Naive thymus-derived CD8-positive, alpha-beta T cell (primary cell): ENCODE data around the gene SH3BP4. TPM values are rescaled to one million over a fixed set of nuclear protein-coding genes. Genes with fewer than 3 reads are reported as not detected.

ENCODE experiments used
- ATAC-seq, 2 donors: fragments of 150-1000 bp; cut with Tn5 transposase in 1 of 2; sonication (Bioruptor Pico), chemical (Tn5 transposase) in 1 of 2; 1 replicate in 1 of 2; 2 replicates in 1 of 2; pipeline ENCODE4 v1.10.0; 2021; ENCODE audit warnings: mild to moderate bottlenecking in 2 of 2, moderate library complexity in 2 of 2
- POLR2A ChIA-PET: fragments of 350-600 bp; sonication (Branson Sonifier 250); formaldehyde crosslinking; loops from one replicate; lab custom pipeline; 2021; ENCODE audit warnings: antibody characterized with exemption; lab: Charles Lee
- DNase-seq, 10 donors: peaks; one replicate each; pipeline versions ENCODE4 v3.0.0 to v3.0.0-alpha.2; 2020 to 2022
- H3K27ac Mint-ChIP-seq, 10 donors: one replicate each; pipeline ENCODE4 v1.8.0; 2020 to 2022; ENCODE audit warnings: mild to moderate bottlenecking in 10 of 10, mixed read lengths in 10 of 10, moderate library complexity in 4 of 10, inconsistent platforms in 1 of 10
- H3K27me3 Mint-ChIP-seq, 5 donors: one replicate each; pipeline ENCODE4 v1.8.0; 2021 to 2022; ENCODE audit warnings: mixed read lengths in 5 of 5
- H3K36me3 Mint-ChIP-seq, 3 donors: one replicate each; pipeline ENCODE4 v1.8.0; 2020 to 2022; ENCODE audit warnings: mixed read lengths in 3 of 3, mild to moderate bottlenecking in 2 of 3, inconsistent platforms in 1 of 3
- H3K4me1 Mint-ChIP-seq, 4 donors: one replicate each; pipeline ENCODE4 v1.8.0; 2021 to 2022; ENCODE audit warnings: mixed read lengths in 4 of 4
- H3K4me3 Mint-ChIP-seq, 10 donors: one replicate each; pipeline ENCODE4 v1.8.0; 2020 to 2022; ENCODE audit warnings: mild to moderate bottlenecking in 10 of 10, mixed read lengths in 10 of 10, moderate library complexity in 6 of 10, inconsistent platforms in 1 of 10
- H3K9me3 Mint-ChIP-seq, 9 donors: one replicate each; pipeline ENCODE4 v1.8.0; 2020 to 2022; ENCODE audit warnings: mixed read lengths in 9 of 9, mild to moderate bottlenecking in 3 of 9, inconsistent platforms in 1 of 9, moderate library complexity in 1 of 9
- polyA plus RNA-seq, 3 donors: library from polyadenylated mRNA; unstranded; fragments of 300-500 nt; fragmentation: Illumina TruSeq; gene quantifications; one replicate each; pipeline ENCODE4 v1.2.3, GENCODE V29; 2021
- total RNA-seq, 8 experiments: library from RNA in 2 of 8; stranded (reverse) in 2 of 8; gene quantifications; one replicate each; pipeline ENCODE4 v1.2.3 and lab custom pipeline; 2021 to 2026

SH3BP4 gene
- total and polyA plus RNA-seq, 5 experiments from 2014 or later, result 0.19 to 0.29 TPM; not detected in 3

DNA sequence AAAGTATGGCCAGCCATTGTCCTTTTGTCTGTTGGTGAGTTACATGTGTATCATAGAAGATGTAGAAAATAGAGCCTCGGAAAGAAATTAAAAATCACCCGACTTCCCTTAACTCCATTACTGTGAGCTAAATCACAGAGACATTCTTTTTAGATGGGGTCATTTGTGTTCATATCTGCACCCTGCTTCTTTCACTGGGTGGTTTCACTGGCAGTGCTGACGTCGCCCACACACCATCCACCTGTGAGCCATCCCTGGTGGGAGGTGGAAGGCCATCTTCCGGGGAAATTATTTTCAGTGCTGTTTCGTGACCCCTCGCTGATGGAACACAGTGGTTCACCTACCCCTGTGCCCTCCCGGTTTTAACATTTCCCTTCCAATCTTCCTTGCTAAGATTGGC lies 21.2 kb downstream of the SH3BP4 start:
- Mint-ChIP-seq H3K4me3 (no peak overlapping the region), H3K36me3 (no peaks in the 10 kb centered on the region), H3K27me3 (peaks cover 11 to 33% (median 20%) of the 10 kb centered on the region in 5 donors), H3K4me1 (peaks cover 0 to 11% (median 3%) of the 10 kb centered on the region in 4 donors), H3K9me3 (no peaks in the 10 kb centered on the region), H3K27ac (no peak overlapping the region)
- POLR2A ChIA-PET, result no interaction called here
- ATAC-seq (no peak), DNase-seq (no peak)

DNA sequence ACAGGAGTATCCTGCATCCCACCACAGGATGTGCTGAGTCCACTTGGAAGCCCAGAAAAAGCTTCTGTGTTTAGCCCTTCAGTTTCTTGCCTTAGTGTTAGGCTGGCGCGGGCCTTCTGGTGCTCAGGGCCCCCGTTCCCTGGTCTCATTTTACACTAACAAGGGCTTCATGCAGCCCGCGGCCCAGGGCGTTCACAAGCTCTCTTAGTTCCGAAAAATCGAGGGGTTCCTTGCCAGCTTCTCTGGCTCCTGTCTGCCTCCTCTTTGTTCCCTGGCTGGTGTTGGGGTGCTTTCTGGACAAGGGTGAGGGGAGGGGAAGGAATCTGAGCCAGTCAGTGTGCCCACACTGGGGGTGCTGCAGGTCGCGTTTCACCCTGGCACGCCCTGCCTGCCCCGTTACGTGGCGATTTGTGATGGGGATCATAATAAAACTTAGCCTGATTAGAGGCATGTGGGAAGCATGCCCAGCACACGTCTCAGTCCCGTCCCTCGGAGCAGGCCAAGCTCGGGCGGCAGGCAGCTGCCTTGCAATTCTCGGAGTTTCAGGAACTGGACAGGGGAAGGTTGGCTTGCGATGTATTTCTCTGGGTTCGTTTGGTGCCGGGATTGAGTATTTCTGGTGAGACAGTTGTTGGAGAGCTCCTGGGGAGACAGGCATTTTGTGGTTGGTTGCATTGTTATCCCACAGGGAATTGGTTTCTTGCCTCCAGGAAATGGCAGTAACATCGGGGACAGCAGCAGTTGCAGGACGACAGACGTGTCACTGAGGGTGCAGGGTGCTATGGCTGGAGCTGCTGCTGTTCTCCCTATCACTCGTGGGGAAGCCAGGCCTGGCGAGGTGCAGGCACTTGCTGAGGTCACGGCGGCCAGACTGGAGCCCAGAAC lies 22.9 kb downstream of the SH3BP4 start:
- Mint-ChIP-seq H3K36me3 (no peaks in the 10 kb centered on the region), H3K27ac (no peak overlapping the region), H3K4me1 (peaks cover 0 to 7% (median 4%) of the 10 kb centered on the region in 4 donors), H3K9me3 (peaks cover 0 to 2% (median 0%) of the 10 kb centered on the region in 9 donors), H3K27me3 (peaks cover 8 to 24% (median 18%) of the 10 kb centered on the region in 5 donors), H3K4me3 (no peak overlapping the region)
- ATAC-seq, result no peak
- POLR2A ChIA-PET, result no interaction called here
- DNase-seq, result no peak

DNA sequence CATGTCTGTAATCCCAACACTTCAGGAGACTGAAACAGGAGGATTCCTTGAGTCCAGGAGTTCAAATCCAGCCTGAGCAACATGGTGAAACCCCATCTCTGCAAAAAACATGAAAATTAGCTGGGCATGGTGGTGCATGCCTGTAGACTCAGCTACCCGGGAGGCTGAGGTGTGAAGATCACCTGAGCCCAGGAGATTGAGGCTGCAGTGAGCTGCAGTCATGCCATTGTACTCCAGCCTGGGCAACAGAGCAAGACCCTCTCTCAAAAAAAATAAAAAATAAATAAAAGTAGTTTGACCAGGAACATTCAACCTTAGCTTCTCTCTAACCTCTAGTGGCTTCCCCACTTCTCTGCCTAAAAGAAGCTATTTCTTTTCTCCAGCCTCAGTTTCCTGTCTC lies 23.8 kb downstream of the SH3BP4 start:
- POLR2A ChIA-PET, result no interaction called here
- ATAC-seq, result no peak
- H3K27ac Mint-ChIP-seq, result no peak overlapping the region

DNA sequence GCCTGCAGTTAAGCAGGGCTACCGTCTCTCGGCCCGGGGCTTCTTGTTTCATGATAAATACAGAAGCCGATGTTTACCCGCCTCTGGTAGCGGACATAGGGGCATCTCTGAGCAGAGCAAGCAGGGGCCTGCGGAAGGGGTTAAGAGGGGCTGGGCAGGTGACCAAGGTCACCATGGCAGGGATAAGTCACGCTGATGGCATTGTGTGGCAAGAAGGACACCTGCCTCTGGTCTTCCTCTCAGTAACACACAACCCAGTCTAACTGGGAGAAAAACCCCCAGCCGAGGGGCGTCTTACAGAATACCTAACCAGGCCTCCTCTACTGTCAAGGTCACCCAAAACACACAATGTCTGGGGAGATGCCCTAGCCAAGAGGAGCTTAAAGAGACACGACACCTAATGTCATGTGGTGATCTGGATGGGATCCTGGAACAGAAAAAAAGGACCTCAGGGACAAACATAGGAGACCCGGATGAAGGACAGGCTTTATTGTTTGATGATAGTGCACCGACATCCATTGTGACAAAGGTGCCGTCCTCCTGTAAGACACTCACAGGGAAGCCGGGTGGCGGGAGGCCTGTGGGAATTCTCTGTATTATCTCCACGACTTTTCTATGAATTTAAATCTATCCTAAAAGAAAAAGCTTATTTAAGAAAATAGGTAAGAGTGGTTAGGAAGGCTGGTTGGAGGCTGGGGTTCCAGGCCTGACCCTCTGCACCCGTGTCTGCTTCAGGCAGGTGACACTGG lies 24.8 kb downstream of the SH3BP4 start:
- Mint-ChIP-seq H3K4me3 (no peak overlapping the region), H3K9me3 (peaks cover 0 to 6% (median 2%) of the 10 kb centered on the region in 9 donors), H3K27ac (no peak overlapping the region), H3K27me3 (peaks cover 4 to 17% (median 14%) of the 10 kb centered on the region in 5 donors), H3K36me3 (peaks cover 0 to 4% (median 0%) of the 10 kb centered on the region in 3 donors), H3K4me1 (peaks cover 0 to 8% (median 3%) of the 10 kb centered on the region in 4 donors)
- DNase-seq, result no peak
- POLR2A ChIA-PET, result no interaction called here
- ATAC-seq, result no peak

More for the DNA sequence above, 23.8 kb downstream of the SH3BP4 start:
- Mint-ChIP-seq H3K27me3 (peaks cover 6 to 17% (median 14%) of the 10 kb centered on the region in 5 donors), H3K36me3 (no peaks in the 10 kb centered on the region), H3K4me3 (no peak overlapping the region), H3K4me1 (peaks cover 0 to 7% (median 3%) of the 10 kb centered on the region in 4 donors), H3K9me3 (peaks cover 0 to 6% (median 2%) of the 10 kb centered on the region in 9 donors)
- DNase-seq, result no peak

DNA sequence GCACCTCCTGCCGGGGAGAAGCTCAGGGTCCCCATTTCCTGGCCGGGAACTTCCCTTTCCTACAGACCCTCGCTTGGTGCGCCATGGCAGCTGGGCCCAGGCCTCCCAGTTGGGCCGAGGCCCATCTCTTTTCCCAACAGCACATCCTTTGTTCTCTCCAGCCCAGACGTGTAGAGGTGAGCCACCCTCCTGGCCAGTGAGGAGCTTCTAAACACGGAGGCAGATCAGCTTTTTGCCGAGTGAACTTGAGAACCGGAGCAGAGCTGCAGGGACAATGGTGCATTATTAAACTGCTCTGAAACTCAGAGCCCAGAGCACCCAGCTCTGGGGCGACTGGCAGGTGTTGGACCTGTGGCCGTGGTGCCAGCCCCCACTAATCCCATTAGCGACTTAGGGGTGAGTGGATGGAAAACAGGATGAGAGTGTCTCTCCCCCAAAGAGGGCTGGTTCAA lies 25.4 kb downstream of the SH3BP4 start:
- no peak for DNase-seq
- no peak for ATAC-seq
- POLR2A ChIA-PET, result no interaction called here
- no peak overlapping the region for H3K27ac Mint-ChIP-seq
- no peak overlapping the region for H3K4me3 Mint-ChIP-seq
- H3K36me3 Mint-ChIP-seq, result peaks cover 0 to 4% (median 0%) of the 10 kb centered on the region in 3 donors
- peaks cover 0 to 6% (median 2%) of the 10 kb centered on the region in 9 donors for H3K9me3 Mint-ChIP-seq
- H3K27me3 Mint-ChIP-seq, result peaks cover 4 to 20% (median 14%) of the 10 kb centered on the region in 5 donors
- H3K4me1 Mint-ChIP-seq, result peaks cover 0 to 8% (median 3%) of the 10 kb centered on the region in 4 donors

DNA sequence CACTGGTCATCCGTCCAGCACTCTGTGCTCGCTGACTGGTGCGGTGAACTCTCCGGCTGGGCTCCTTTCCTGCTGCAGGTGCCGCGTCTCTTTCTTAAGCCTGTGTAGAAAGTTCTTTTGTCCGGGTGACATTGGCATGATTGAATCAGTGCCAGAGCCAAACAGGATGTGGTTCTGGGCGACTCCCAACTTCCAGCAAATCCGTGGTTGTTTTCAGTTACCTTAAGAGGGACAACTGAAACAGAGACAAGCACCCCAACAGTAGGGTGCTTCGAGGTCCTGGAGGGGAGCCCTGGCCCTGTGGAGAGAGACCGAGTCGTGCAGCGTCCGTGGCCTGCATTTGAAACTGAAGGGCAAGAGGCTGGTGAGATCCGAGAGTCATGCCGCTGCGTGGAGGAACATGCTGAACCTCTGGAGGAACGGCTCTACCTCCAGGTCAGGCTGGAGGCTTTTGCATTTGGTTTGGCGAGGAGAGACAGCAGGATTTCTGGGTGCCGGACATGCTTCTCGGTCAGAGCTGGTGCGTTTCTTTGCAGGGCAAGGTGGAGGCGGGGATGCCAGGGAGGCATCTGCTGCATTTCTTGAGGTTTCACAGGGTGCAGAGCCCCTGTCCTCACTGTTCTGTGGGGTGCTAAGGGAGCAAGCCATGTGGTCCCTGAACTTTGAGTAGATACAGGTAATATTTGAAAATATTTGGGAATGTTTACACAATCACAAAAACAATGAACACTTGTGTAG lies 26.8 kb downstream of the SH3BP4 start:
- Mint-ChIP-seq H3K4me1 (peaks cover 0 to 8% (median 3%) of the 10 kb centered on the region in 4 donors), H3K27ac (no peak overlapping the region), H3K36me3 (peaks cover 0 to 4% (median 0%) of the 10 kb centered on the region in 3 donors), H3K27me3 (peaks cover 0 to 17% (median 6%) of the 10 kb centered on the region in 5 donors), H3K4me3 (no peak overlapping the region), H3K9me3 (peaks cover 0 to 6% (median 3%) of the 10 kb centered on the region in 9 donors)
- ATAC-seq (no peak), DNase-seq (no peak)
- POLR2A ChIA-PET, result no interaction called here

DNA sequence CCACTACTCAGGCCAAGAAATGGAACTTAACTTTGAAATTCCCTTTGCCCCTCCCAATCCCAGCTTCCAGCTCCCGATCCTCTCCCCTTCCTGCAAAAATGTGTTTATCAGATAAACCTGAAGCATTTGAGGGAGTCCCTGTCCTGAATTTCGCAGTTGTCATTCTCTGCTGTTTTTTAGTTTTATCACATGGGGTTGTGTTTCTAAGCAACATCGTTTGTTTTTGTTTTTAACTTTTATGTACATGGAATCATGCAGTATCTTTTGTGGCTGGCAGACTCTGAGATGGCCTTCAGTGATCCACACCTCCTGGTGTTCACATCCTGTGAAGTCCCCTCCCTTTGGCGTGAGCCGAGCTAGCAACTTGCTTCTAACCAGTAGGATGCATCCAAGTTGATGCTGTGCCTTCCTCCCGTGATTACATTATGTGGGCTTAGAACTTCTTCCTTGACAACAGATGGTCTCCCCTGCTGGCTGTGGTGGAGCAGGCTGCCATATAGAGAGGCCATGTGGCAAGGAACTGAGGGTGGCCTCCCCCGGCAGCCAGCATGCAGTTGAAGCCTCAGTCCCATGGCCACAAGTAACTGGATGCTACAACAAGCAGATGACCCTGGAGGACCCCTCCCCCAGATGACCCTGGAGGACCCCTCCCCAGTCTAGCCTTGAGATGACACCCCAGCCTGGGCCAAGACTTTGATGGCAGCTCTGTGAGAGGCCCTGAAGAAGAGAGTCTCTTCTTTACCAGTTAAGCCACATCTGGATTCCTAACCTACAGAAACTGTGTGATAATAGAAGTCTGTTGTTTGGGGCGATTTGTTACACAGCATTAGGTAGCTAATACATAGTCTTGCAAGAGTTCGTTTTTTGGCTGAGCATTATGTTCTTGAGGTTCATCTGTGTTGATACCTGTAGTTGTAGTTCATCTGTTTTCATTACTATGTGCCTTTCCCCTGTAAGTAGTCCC lies 27.7 kb downstream of the SH3BP4 start:
- no peak overlapping the region for H3K4me3 Mint-ChIP-seq
- peaks cover 0 to 16% (median 4%) of the 10 kb centered on the region in 5 donors for H3K27me3 Mint-ChIP-seq
- peaks cover 0 to 4% (median 0%) of the 10 kb centered on the region in 3 donors for H3K36me3 Mint-ChIP-seq
- DNase-seq (no peak), ATAC-seq (no peak)
- H3K4me1 Mint-ChIP-seq, result peaks cover 0 to 8% (median 3%) of the 10 kb centered on the region in 4 donors
- peaks cover 0 to 6% (median 3%) of the 10 kb centered on the region in 9 donors for H3K9me3 Mint-ChIP-seq
- POLR2A ChIA-PET, result no interaction called here
- no peak overlapping the region for H3K27ac Mint-ChIP-seq

DNA sequence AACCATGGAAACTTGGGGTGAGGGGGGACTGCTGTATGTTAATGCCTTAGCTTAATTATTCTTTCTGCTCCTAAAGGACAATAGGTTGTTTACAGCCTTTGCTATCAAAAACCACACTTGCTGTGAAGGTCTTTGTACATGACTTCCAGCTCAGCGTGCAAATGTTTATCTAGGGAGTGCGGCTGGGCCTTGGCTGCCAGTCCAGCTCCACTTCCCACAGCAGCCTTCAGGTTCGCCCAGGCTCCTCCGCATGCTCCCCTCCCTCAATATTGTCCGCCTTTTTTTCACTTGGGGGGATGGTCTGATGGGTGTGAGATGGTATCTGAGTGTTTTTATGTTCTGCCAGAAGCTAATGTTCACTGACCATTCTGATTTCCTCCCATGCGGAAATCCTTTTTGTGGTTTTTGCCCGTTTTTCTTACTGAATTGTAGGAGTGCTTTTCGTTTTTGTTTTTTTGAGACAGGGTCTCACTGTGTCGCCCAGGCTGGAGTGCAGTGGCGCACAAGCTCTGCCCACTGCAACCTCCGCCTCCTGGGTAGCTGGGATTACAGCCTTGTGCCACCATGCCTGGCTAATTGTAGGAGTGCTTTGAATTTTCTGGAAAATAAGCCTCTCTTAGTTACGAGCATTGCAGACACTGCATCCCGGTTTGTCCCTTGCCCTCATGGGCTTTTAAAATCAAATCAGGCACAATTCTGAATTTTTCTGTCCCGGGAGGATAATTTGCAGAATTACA lies 28.8 kb downstream of the SH3BP4 start:
- Mint-ChIP-seq H3K36me3 (peaks cover 0 to 4% (median 0%) of the 10 kb centered on the region in 3 donors), H3K27me3 (peaks cover 0 to 10% (median 0%) of the 10 kb centered on the region in 5 donors), H3K9me3 (peaks cover 0 to 6% (median 3%) of the 10 kb centered on the region in 9 donors), H3K4me3 (no peak overlapping the region), H3K4me1 (peaks cover 0 to 8% (median under 1%) of the 10 kb centered on the region in 4 donors), H3K27ac (no peak overlapping the region)
- ATAC-seq (no peak), DNase-seq (no peak)
- POLR2A ChIA-PET, result no interaction called here

DNA sequence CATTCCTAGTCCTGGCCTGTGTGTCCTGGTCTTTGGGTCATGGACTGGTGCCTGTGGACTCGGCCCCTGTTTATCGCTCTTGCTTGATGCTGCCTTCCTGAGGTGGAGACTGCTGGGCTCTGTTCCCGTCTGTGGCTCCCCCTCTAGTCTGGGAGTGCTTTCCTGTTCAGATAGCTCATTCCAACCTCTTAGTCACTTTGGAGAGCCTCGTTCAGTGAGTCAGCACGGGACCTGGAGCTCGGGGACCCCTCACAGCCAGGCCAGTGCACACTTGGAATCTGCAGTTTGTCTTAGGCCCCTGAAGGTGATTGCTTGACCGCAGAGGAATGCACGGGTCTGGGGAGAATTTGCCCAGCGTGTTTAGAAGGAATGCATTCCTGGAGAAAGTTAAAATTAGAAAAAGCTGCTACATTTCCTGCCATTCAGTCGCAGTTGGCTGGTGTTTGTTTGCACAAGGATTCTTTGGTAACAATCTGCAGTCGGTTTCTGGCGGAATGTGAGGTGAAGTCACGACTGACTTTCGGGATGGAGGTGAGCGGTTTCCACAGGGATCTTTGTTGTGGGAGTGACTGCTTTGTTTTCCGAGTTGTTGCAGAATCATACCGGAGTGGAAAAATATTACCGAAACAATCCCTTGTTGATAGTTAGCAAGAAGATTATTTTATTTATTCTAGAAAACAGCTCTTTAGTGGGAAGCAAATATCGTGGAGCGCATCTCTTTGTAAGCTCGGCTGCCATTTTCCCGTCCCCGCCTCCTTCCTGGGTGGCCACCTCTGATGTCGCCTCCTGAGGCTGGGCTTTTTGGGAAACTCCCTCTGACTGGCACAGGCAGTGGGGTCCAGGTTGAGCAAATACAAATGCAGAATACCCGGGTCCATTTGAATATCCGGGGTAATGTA lies 29.6 kb downstream of the SH3BP4 start:
- H3K27ac Mint-ChIP-seq, result no peak overlapping the region
- peaks cover 0 to 10% (median 0%) of the 10 kb centered on the region in 5 donors for H3K27me3 Mint-ChIP-seq
- no peak overlapping the region for H3K4me3 Mint-ChIP-seq
- DNase-seq (no peak), ATAC-seq (no peak)
- peaks cover 0 to 8% (median under 1%) of the 10 kb centered on the region in 4 donors for H3K4me1 Mint-ChIP-seq
- POLR2A ChIA-PET, result no interaction called here
- H3K36me3 Mint-ChIP-seq, result peaks cover 0 to 4% (median 0%) of the 10 kb centered on the region in 3 donors
- peaks cover 0 to 6% (median 3%) of the 10 kb centered on the region in 9 donors for H3K9me3 Mint-ChIP-seq
